22Rv1 (cell line): ENCODE data around the gene ZNF841.
"Not testable (repeated sequence)": the region's sequence is repeated elsewhere in the genome, so short reads cannot be mapped to it uniquely, and the experiment has no call there.

ENCODE experiments used
- CTCF ChIP-seq: fragments of 450-650 bp; IDR thresholded peaks from 2 replicates; pipeline ENCODE4 v1.5.1; 2017; ENCODE audit warnings: mild to moderate bottlenecking
- ZFX ChIP-seq: fragments of 450-650 bp; IDR thresholded peaks from 2 replicates; pipeline ENCODE4 v1.6.1; 2017; ENCODE audit warnings: antibody characterized with exemption, borderline replicate concordance

DNA sequence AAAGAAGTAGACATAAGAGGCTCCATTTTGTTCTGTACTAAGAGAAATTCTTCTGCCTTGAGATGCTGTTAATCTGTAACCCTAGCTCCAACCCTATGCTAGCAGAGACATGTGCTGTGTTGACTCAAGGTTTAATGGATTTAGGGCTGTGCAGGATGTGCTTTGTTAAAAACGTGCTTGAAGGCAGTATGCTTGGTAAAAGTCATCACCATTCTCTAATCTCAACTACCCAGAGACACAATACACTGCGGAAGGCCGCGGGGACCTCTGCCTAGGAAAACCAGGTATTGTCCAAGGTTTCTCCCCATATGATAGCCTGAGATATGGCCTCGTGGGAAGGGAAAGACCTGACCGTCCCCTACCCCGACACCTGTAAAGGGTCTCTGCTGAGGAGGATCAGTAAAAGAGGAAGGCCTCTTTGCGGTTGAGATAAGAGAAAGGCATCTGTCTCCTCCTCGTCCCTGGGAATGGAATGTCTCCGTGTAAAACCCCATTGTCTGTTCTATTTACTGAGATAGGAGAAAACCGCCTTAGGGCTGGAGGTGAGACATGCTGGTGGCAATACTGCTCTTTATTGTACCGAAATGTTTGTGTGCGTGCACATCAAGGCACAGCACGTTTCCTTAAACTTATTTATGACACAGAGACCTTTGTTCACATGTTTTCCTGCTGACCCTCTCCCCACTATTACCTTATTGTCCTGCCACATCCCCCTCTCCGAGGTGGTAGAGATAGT lies 69.1 kb downstream of the ZNF841 start:
- TF ChIP-seq CTCF, ZFX: not testable (repeated sequence)
